Thymus (tissue), 11 donors: ENCODE results near the gene COL2A1. TPM values are rescaled to one million over a fixed set of nuclear protein-coding genes. Genes with fewer than 3 reads are reported as not detected.
A peak's percentile ranks its signal among the peaks of the same experiment; 100 is the strongest.

ENCODE experiments used
- DNase-seq, 9 donors: peaks; one replicate each; pipeline ENCODE4 v3.0.0-alpha.2; 2013; ENCODE audit warnings: low spot score in 9 of 9, low read depth in 6 of 9, missing footprints in 1 of 9
- H3K27ac ChIP-seq, 2 donors: one replicate each; pipeline ENCODE4 v1.5.1; 2013; ENCODE audit warnings: control low read depth in 1 of 2, low read depth in 1 of 2, low read length in 1 of 2, mild to moderate bottlenecking in 1 of 2, moderate library complexity in 1 of 2
- H3K27me3 ChIP-seq, 2 donors: one replicate each; pipeline ENCODE4 v1.5.1; 2013; ENCODE audit warnings: low read length in 1 of 2; ENCODE audit not compliant: control insufficient read depth in 2 of 2, insufficient read depth in 1 of 2
- H3K36me3 ChIP-seq, 2 donors: one replicate each; pipeline ENCODE4 v1.5.1; 2013; ENCODE audit warnings: low read length in 1 of 2, mild to moderate bottlenecking in 1 of 2, moderate library complexity in 1 of 2; ENCODE audit not compliant: control insufficient read depth in 2 of 2, insufficient read depth in 2 of 2
- H3K4me1 ChIP-seq, 2 donors: one replicate each; pipeline ENCODE4 v1.5.1; 2013; ENCODE audit warnings: low read length in 2 of 2; ENCODE audit not compliant: control insufficient read depth in 2 of 2, insufficient read depth in 2 of 2
- H3K4me3 ChIP-seq, 2 donors: one replicate each; pipeline ENCODE4 v1.5.1; 2013; ENCODE audit warnings: low read length in 2 of 2, control low read depth in 1 of 2, mild to moderate bottlenecking in 1 of 2
- H3K9me3 ChIP-seq, 2 donors: one replicate each; pipeline ENCODE4 v1.5.1; 2013; ENCODE audit warnings: low read length in 1 of 2, mild to moderate bottlenecking in 1 of 2; ENCODE audit not compliant: control insufficient read depth in 2 of 2, insufficient read depth in 1 of 2
- WGBS: extraction: QIAGEN DNeasy Blood & Tissue Kit; methylation state at CpG from one replicate; pipeline ENCODE4 v1.1.7; 2013; 5-methylcytosine and 5-hydroxymethylcytosine counted together
- polyA plus RNA-seq: library from polyadenylated mRNA; stranded (reverse); fragments of 200-250 nt; gene quantifications from one replicate; pipeline ENCODE4 v1.2.3, GENCODE V29; 2013
- total RNA-seq: library from RNA; stranded (reverse); fragments of 120-200 nt; gene quantifications from one replicate; pipeline ENCODE4 v1.2.4, GENCODE V29; 2013
- donor health status: healthy.

COL2A1 gene
- total and polyA plus RNA-seq, 2 donors = 0.47 to 0.57 TPM

GRCh38 chr12:48000878-48001504 lies 3.3 kb downstream of the COL2A1 start:
- H3K27ac ChIP-seq = no peak overlapping the region
- no peak for DNase-seq
- H3K27me3 ChIP-seq = peaks cover 70 to 95% of the 10 kb centered on the region in 2 donors
- peaks cover 7 to 33% of the 10 kb centered on the region in 2 donors for H3K4me1 ChIP-seq
- H3K4me3 ChIP-seq = peak overlapping the region in 1 of 2 donors; percentile 7
- 14% methylated on average over 18 of the region's 18 CpGs for WGBS
- peaks cover 0 to 10% of the 10 kb centered on the region in 2 donors for H3K9me3 ChIP-seq
- no peaks in the 10 kb centered on the region for H3K36me3 ChIP-seq

- H3K4me1 ChIP-seq = peaks cover 7 to 30% of the 10 kb centered on the region in 2 donors
- H3K4me3 ChIP-seq = no peak overlapping the region
- no peaks in the 10 kb centered on the region for H3K36me3 ChIP-seq
- no peak overlapping the region for H3K27ac ChIP-seq
- H3K27me3 ChIP-seq = peaks cover 58 to 94% of the 10 kb centered on the region in 2 donors
- H3K9me3 ChIP-seq = peaks cover 0 to 10% of the 10 kb centered on the region in 2 donors
- no peak for DNase-seq
- WGBS = 89% methylated on average over 9 of the region's 9 CpGs
Measured at GRCh38 chr12:47999816-48000215, 4.5 kb downstream of the COL2A1 start.

GRCh38 chr12:47997321-47997720 lies 7.0 kb downstream of the COL2A1 start:
- Histone ChIP-seq H3K27ac (no peak overlapping the region), H3K9me3 (peaks cover 0 to 5% of the 10 kb centered on the region in 2 donors), H3K4me1 (peaks cover 2 to 13% of the 10 kb centered on the region in 2 donors), H3K27me3 (peaks cover 39 to 90% of the 10 kb centered on the region in 2 donors), H3K36me3 (no peaks in the 10 kb centered on the region), H3K4me3 (no peak overlapping the region)
- no peak for DNase-seq
- WGBS = 65% methylated on average over 3 of the region's 3 CpGs

- DNase-seq = no peak
- Histone ChIP-seq H3K27ac (no peak overlapping the region), H3K9me3 (no peaks in the 10 kb centered on the region), H3K4me3 (no peak overlapping the region), H3K4me1 (peaks cover 0 to 3% of the 10 kb centered on the region in 2 donors), H3K27me3 (peaks cover 25 to 85% of the 10 kb centered on the region in 2 donors), H3K36me3 (no peaks in the 10 kb centered on the region)
- WGBS = 95% methylated on average over 4 of the region's 4 CpGs
Measured at GRCh38 chr12:47995981-47996401, 8.3 kb downstream of the COL2A1 start.

- Histone ChIP-seq H3K4me1 (peaks cover 5 to 22% of the 10 kb centered on the region in 2 donors), H3K27me3 (peaks cover 6 to 74% of the 10 kb centered on the region in 2 donors), H3K4me3 (no peak overlapping the region), H3K9me3 (no peaks in the 10 kb centered on the region), H3K27ac (no peak overlapping the region), H3K36me3 (no peaks in the 10 kb centered on the region)
- 97% methylated on average over 5 of the region's 5 CpGs for WGBS
- DNase-seq = no peak
Measured at GRCh38 chr12:47993491-47993890, 10.8 kb downstream of the COL2A1 start.

- H3K27me3 ChIP-seq = peaks cover 5 to 71% of the 10 kb centered on the region in 2 donors
- H3K27ac ChIP-seq = no peak overlapping the region
- 98% methylated on average over 10 of the region's 10 CpGs for WGBS
- no peak for DNase-seq
- peaks cover 5 to 23% of the 10 kb centered on the region in 2 donors for H3K4me1 ChIP-seq
- no peak overlapping the region for H3K4me3 ChIP-seq
- no peaks in the 10 kb centered on the region for H3K36me3 ChIP-seq
- H3K9me3 ChIP-seq = no peaks in the 10 kb centered on the region
Measured at GRCh38 chr12:47992776-47993175, 11.5 kb downstream of the COL2A1 start.

- no peaks in the 10 kb centered on the region for H3K36me3 ChIP-seq
- H3K4me1 ChIP-seq = peaks cover 5 to 24% of the 10 kb centered on the region in 2 donors
- no peak overlapping the region for H3K27ac ChIP-seq
- peaks cover 3 to 69% of the 10 kb centered on the region in 2 donors for H3K27me3 ChIP-seq
- DNase-seq = no peak
- H3K9me3 ChIP-seq = no peaks in the 10 kb centered on the region
- WGBS = 94% methylated on average over 13 of the region's 13 CpGs
- H3K4me3 ChIP-seq = no peak overlapping the region
Measured at GRCh38 chr12:47991106-47992061, 12.9 kb downstream of the COL2A1 start.

- H3K4me1 ChIP-seq = peaks cover 5 to 24% of the 10 kb centered on the region in 2 donors
- H3K9me3 ChIP-seq = no peaks in the 10 kb centered on the region
- WGBS = 26% methylated on average over 7 of the region's 7 CpGs
- no peaks in the 10 kb centered on the region for H3K36me3 ChIP-seq
- no peak overlapping the region for H3K4me3 ChIP-seq
- peak in 7 of 9 donors; percentile 25 to 75 (median 37) for DNase-seq
- no peak overlapping the region for H3K27ac ChIP-seq
- peaks cover 3 to 63% of the 10 kb centered on the region in 2 donors for H3K27me3 ChIP-seq
Measured at GRCh38 chr12:47990351-47991105, 13.7 kb downstream of the COL2A1 start.
